Endothelial cell of umbilical vein (primary cell): ENCODE data around the gene CERK.

Source experiments
- EZH2 ChIP-seq: IDR thresholded peaks from 2 replicates; pipeline ENCODE4 v1.6.1; 2012; ENCODE audit warnings: borderline replicate concordance, low read depth, mild to moderate bottlenecking, moderate library complexity, low read length, inconsistent platforms; ENCODE audit not compliant: severe bottlenecking
- FOS ChIP-seq: IDR thresholded peaks from 2 replicates; pipeline ENCODE4 v1.6.1; 2011; ENCODE audit warnings: mild to moderate bottlenecking, low read length, moderate library complexity, borderline replicate concordance; ENCODE audit not compliant: insufficient read depth
- GATA2 ChIP-seq: IDR thresholded peaks from 2 replicates; pipeline ENCODE4 v1.7.0; 2011; ENCODE audit warnings: low read depth, mild to moderate bottlenecking, moderate library complexity, mixed read lengths, low read length; ENCODE audit not compliant: insufficient read length, insufficient read depth
- JUN ChIP-seq: IDR thresholded peaks from 2 replicates; pipeline ENCODE4 v1.6.1; 2011; ENCODE audit warnings: borderline replicate concordance, low read depth; ENCODE audit not compliant: insufficient read length, insufficient read depth
- POLR2A ChIP-seq: IDR thresholded peaks from 2 replicates; pipeline ENCODE4 v1.6.1; 2012; ENCODE audit warnings: low read depth, mild to moderate bottlenecking, control low read depth, low read length
- POLR2AphosphoS5 ChIP-seq: IDR thresholded peaks from 2 replicates; pipeline ENCODE4 v1.6.1; 2012; ENCODE audit warnings: low read depth, mild to moderate bottlenecking, control low read depth, low read length, moderate library complexity; ENCODE audit not compliant: insufficient read depth
- TF ChIP-seq, protein P1 (sequence below), 2 donors: IDR thresholded peaks; 1 replicate in 1 of 2; 2 replicates in 1 of 2; pipeline ENCODE4 v1.5.1; 2011; ENCODE audit warnings: low read length in 2 of 2, mild to moderate bottlenecking in 2 of 2, moderate library complexity in 2 of 2, control low read depth in 1 of 2, inconsistent platforms in 1 of 2, low read depth in 1 of 2; ENCODE audit not compliant: insufficient read depth in 1 of 2; ENCODE audit errors: extremely low read depth in 1 of 2
- TF ChIP-seq, protein P2 (sequence below): IDR thresholded peaks from 2 replicates; pipeline ENCODE4 v1.6.1; 2011; ENCODE audit not compliant: insufficient read depth, insufficient read length

DNA sequence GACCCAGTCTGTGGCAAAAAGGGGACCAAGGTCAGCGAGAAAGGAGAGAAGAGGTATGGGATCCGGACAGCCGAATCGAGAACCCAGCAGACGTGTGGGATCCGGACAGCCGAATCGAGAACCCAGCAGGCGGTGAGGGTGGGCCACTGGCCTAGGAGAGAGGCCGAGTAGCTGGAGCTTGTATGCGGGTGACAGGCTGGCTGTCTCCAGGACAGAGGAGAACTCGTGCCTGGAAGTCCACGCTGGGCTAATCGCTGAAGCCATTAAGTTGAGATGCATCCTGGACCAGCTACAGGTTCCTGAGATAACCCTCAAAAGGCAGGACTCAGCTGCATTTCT is 6.0 kb downstream of the CERK start:
- TF ChIP-seq, protein P1, sequence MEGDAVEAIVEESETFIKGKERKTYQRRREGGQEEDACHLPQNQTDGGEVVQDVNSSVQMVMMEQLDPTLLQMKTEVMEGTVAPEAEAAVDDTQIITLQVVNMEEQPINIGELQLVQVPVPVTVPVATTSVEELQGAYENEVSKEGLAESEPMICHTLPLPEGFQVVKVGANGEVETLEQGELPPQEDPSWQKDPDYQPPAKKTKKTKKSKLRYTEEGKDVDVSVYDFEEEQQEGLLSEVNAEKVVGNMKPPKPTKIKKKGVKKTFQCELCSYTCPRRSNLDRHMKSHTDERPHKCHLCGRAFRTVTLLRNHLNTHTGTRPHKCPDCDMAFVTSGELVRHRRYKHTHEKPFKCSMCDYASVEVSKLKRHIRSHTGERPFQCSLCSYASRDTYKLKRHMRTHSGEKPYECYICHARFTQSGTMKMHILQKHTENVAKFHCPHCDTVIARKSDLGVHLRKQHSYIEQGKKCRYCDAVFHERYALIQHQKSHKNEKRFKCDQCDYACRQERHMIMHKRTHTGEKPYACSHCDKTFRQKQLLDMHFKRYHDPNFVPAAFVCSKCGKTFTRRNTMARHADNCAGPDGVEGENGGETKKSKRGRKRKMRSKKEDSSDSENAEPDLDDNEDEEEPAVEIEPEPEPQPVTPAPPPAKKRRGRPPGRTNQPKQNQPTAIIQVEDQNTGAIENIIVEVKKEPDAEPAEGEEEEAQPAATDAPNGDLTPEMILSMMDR (IDR thresholded peaks at IDR 0.05; ENCODE audit: extremely low read depth in 1 of 2, insufficient read depth in 1 of 2, low read depth in 1 of 2, low read length in 2 of 2): no peak
- TF ChIP-seq, protein P2, sequence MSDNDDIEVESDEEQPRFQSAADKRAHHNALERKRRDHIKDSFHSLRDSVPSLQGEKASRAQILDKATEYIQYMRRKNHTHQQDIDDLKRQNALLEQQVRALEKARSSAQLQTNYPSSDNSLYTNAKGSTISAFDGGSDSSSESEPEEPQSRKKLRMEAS: no peak
- TF ChIP-seq EZH2 (no peak), POLR2A (no peak), FOS (no peak), JUN (no peak), POLR2AphosphoS5 (no peak), GATA2 (no peak)
